ENCODE results near the gene MRAS.

Gene MRAS

DNA sequence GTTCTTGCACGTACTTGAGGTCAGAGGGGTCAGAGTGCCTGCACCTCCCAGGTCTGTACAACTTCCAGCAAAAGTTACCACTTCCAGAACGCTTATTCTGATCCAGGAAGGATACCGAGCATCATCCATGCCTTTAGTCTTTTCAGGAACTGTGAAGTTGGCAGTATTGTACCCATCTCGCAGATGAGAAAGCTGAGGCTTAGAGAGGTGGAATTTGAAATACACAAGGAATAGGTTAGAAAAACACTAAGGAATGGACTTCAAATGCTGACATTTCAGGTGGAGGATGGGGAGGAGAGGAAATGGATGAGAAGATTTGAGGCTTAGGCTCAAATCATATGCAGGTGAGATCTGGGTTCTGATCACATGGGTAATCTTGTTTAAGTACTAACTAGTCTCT is 97.3 kb downstream of the MRAS start:
- no peaks in the 10 kb centered on the region for H3K79me2 ChIP-seq (ENCODE audit: control insufficient read depth, low read length)
- H3K27me3 ChIP-seq (ENCODE audit: control insufficient read depth, low read length): no peaks in the 10 kb centered on the region; the same call in 1 of the 2 replicates
- H4K20me1 ChIP-seq (ENCODE audit: control insufficient read depth, insufficient read depth, low read depth, low read length): no peaks in the 10 kb centered on the region
- no peak overlapping the region for H3K4me3 ChIP-seq (ENCODE audit: low read length)
- no peaks in the 10 kb centered on the region for H3K9me3 ChIP-seq (ENCODE audit: control insufficient read depth, insufficient read depth, low read length)
- TF ChIP-seq, protein P1, sequence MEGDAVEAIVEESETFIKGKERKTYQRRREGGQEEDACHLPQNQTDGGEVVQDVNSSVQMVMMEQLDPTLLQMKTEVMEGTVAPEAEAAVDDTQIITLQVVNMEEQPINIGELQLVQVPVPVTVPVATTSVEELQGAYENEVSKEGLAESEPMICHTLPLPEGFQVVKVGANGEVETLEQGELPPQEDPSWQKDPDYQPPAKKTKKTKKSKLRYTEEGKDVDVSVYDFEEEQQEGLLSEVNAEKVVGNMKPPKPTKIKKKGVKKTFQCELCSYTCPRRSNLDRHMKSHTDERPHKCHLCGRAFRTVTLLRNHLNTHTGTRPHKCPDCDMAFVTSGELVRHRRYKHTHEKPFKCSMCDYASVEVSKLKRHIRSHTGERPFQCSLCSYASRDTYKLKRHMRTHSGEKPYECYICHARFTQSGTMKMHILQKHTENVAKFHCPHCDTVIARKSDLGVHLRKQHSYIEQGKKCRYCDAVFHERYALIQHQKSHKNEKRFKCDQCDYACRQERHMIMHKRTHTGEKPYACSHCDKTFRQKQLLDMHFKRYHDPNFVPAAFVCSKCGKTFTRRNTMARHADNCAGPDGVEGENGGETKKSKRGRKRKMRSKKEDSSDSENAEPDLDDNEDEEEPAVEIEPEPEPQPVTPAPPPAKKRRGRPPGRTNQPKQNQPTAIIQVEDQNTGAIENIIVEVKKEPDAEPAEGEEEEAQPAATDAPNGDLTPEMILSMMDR (IDR thresholded peaks at IDR 0.05; ENCODE audit: low read depth, low read length, poor library complexity, severe bottlenecking): no peak
- TF ChIP-seq EZH2phosphoT487 (IDR thresholded peaks at IDR 0.05; ENCODE audit: borderline replicate concordance, low read length): no peak
- no peak overlapping the region for H3K27ac ChIP-seq (ENCODE audit: low read depth, low read length)
- no peaks in the 10 kb centered on the region for H3K36me3 ChIP-seq (ENCODE audit: control insufficient read depth, low read length)
- H3K9me2 ChIP-seq (replicated peaks; ENCODE audit: control insufficient read depth, low read length): no peaks in the 10 kb centered on the region
- no peak overlapping the region for H3K4me2 ChIP-seq (ENCODE audit: low read length)
- no peaks in the 10 kb centered on the region for H3K4me1 ChIP-seq (ENCODE audit: control insufficient read depth, low read length)
- no peaks in the 10 kb centered on the region for H3F3A ChIP-seq (ENCODE audit: control insufficient read depth, insufficient read depth)

DNA sequence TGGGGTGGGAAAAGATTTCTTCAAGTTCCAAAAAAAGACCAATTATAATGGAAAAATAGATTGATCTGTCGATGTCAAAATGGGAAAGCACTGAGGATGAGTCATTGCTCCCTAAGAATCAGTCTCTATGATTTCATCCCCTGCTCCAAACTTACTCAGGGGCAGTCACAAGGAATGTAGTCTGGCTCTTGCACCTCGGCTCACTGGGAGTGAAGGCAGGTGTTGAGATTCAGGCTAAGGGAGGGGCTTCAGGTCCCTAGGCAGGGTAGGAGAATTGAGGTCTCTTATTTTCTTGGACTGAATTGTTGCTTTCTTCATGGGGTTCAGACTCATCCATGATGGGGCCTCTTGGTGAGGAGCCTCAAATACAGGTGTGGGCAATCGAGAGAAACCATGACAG is 100.3 kb downstream of the MRAS start:
- H3K9me2 ChIP-seq (replicated peaks; ENCODE audit: control insufficient read depth, low read length): no peaks in the 10 kb centered on the region
- TF ChIP-seq EZH2phosphoT487 (IDR thresholded peaks at IDR 0.05; ENCODE audit: borderline replicate concordance, low read length): no peak
- TF ChIP-seq, protein P1 (IDR thresholded peaks at IDR 0.05; ENCODE audit: low read depth, low read length, poor library complexity, severe bottlenecking): no peak
- no peaks in the 10 kb centered on the region for H4K20me1 ChIP-seq (ENCODE audit: control insufficient read depth, insufficient read depth, low read depth, low read length)
- no peaks in the 10 kb centered on the region for H3F3A ChIP-seq (ENCODE audit: control insufficient read depth, insufficient read depth)
- no peak overlapping the region for H3K27ac ChIP-seq (ENCODE audit: low read depth, low read length)
- H3K4me1 ChIP-seq (ENCODE audit: control insufficient read depth, low read length): no peaks in the 10 kb centered on the region
- H3K79me2 ChIP-seq (ENCODE audit: control insufficient read depth, low read length): no peaks in the 10 kb centered on the region
- H3K4me3 ChIP-seq (ENCODE audit: low read length): no peak overlapping the region
- H3K9me3 ChIP-seq (ENCODE audit: control insufficient read depth, insufficient read depth, low read length): no peaks in the 10 kb centered on the region
- H3K4me2 ChIP-seq (ENCODE audit: low read length): no peak overlapping the region
- H3K27me3 ChIP-seq (ENCODE audit: control insufficient read depth, low read length): no peaks in the 10 kb centered on the region; the same call in 1 of the 2 replicates
- H3K36me3 ChIP-seq (ENCODE audit: control insufficient read depth, low read length): no peaks in the 10 kb centered on the region

DNA sequence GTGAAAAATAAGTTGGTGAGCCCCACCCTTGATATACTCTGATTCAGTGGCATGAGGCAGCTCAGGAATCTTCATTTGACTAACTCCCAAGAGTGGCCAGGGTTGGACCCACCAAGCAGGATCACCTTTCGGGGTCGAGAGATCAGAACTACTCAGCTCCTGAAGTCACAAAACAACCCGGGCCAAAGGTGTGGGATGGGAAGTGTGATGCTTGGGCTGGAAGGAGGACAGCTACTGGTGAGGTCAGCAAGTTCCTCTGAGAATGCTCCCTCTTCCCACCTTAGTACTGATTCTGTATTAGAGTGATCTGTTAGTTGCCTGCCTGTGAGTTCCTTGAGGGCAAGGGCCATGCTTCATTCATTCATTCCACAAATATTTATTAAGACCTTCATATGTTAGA is 101.1 kb downstream of the MRAS start:
- no peak overlapping the region for H3K4me2 ChIP-seq (ENCODE audit: low read length)
- H3K4me1 ChIP-seq (ENCODE audit: control insufficient read depth, low read length): no peaks in the 10 kb centered on the region
- TF ChIP-seq, protein P1 (IDR thresholded peaks at IDR 0.05; ENCODE audit: low read depth, low read length, poor library complexity, severe bottlenecking): no peak
- TF ChIP-seq EZH2phosphoT487 (IDR thresholded peaks at IDR 0.05; ENCODE audit: borderline replicate concordance, low read length): no peak
- H3F3A ChIP-seq (ENCODE audit: control insufficient read depth, insufficient read depth): no peaks in the 10 kb centered on the region
- no peaks in the 10 kb centered on the region for H3K36me3 ChIP-seq (ENCODE audit: control insufficient read depth, low read length)
- H3K9me3 ChIP-seq (ENCODE audit: control insufficient read depth, insufficient read depth, low read length): no peaks in the 10 kb centered on the region
- no peak overlapping the region for H3K4me3 ChIP-seq (ENCODE audit: low read length)
- no peaks in the 10 kb centered on the region for H3K79me2 ChIP-seq (ENCODE audit: control insufficient read depth, low read length)
- no peaks in the 10 kb centered on the region for H3K9me2 ChIP-seq (replicated peaks; ENCODE audit: control insufficient read depth, low read length)
- H3K27ac ChIP-seq (ENCODE audit: low read depth, low read length): no peak overlapping the region
- H4K20me1 ChIP-seq (ENCODE audit: control insufficient read depth, insufficient read depth, low read depth, low read length): no peaks in the 10 kb centered on the region
- no peaks in the 10 kb centered on the region; the same call in 1 of the 2 replicates for H3K27me3 ChIP-seq (ENCODE audit: control insufficient read depth, low read length)
